Measurements from ENCODE around the gene YKT6. TPM values are rescaled to one million over a fixed set of nuclear protein-coding genes. Genes with fewer than 3 reads are reported as not detected.

Gene YKT6
- total and polyA plus RNA-seq, 11 donors, result 28.5 to 133 (median 46.6) TPM

GRCh38 chr7:44201813-44202212, 1.0 kb downstream of the YKT6 start:
- TF ChIP-seq CTCF (IDR thresholded peaks at IDR 0.05) (no peak), POLR2A (IDR thresholded peaks at IDR 0.05) (no peak)
- peaks cover 0 to 37% (median 28%) of the 10 kb centered on the region in 9 donors for H3K36me3 ChIP-seq
- WGBS, 4 donors, result 30 to 38% (median 32%) methylated on average over 8 of the region's 8 CpGs
- peaks cover 0 to 6% (median 0%) of the 10 kb centered on the region in 9 donors for H3K27me3 ChIP-seq
- peak overlapping the region in 3 of 12 donors; percentile 82 to 87 (median 86) for H3K27ac ChIP-seq
- ATAC-seq (no peak), DNase-seq (peak in 1 of 5 donors; percentile 4)
- no peaks in the 10 kb centered on the region for H3K9me3 ChIP-seq
- H3K4me1 ChIP-seq, result peaks cover 0 to 25% (median 16%) of the 10 kb centered on the region in 12 donors
- intact Hi-C loops (cut with DNase I), result loop anchor here in 6 of 10 donors (5.0 to 10.0 kb wide), 5 partner anchors 63 to 273 kb away; partner anchors contain the start of gene POLM (in 1 of the 6)
- H3K4me3 ChIP-seq, result peak overlapping the region in 11 of 12 donors; percentile 49 to 98 (median 83)

GRCh38 chr7:44206008-44206407, 5.2 kb downstream of the YKT6 start:
- no peaks in the 10 kb centered on the region for H3K27me3 ChIP-seq
- H3K9me3 ChIP-seq, result no peaks in the 10 kb centered on the region
- H3K36me3 ChIP-seq, result peaks cover 0 to 78% (median 70%) of the 10 kb centered on the region in 9 donors
- peaks cover 0 to 25% (median 16%) of the 10 kb centered on the region in 12 donors for H3K4me1 ChIP-seq
- H3K4me3 ChIP-seq, result no peak overlapping the region
- TF ChIP-seq POLR2A (IDR thresholded peaks at IDR 0.05) (no peak), CTCF (IDR thresholded peaks at IDR 0.05) (no peak)
- ATAC-seq (no peak), DNase-seq (no peak)
- H3K27ac ChIP-seq, result no peak overlapping the region
- 93 to 97% (median 95%) methylated on average over 5 of the region's 5 CpGs for WGBS, 4 donors
- intact Hi-C loops (cut with DNase I), result loop anchor here in 2 of 10 donors (10.0 kb wide), 2 partner anchors 59 to 269 kb away; no protein-coding TSS in a partner anchor

- Histone ChIP-seq H3K27me3 (no peaks in the 10 kb centered on the region), H3K36me3 (peaks cover 0 to 98% (median 90%) of the 10 kb centered on the region in 9 donors), H3K27ac (no peak overlapping the region), H3K9me3 (no peaks in the 10 kb centered on the region), H3K4me1 (peaks cover 0 to 12% (median under 1%) of the 10 kb centered on the region in 12 donors), H3K4me3 (no peak overlapping the region)
- 92 to 98% (median 95%) methylated on average over 7 of the region's 7 CpGs for WGBS, 4 donors
- intact Hi-C loops (cut with DNase I), result loop anchor here in 2 of 10 donors (10.0 kb wide), 2 partner anchors 57 to 267 kb away; no protein-coding TSS in a partner anchor
- ATAC-seq (no peak), DNase-seq (no peak)
- TF ChIP-seq POLR2A (IDR thresholded peaks at IDR 0.05) (no peak), CTCF (IDR thresholded peaks at IDR 0.05) (no peak)
Observed at GRCh38 chr7:44208085-44208484, 7.3 kb downstream of the YKT6 start.

- Histone ChIP-seq H3K36me3 (peaks cover 0 to 89% (median 84%) of the 10 kb centered on the region in 9 donors), H3K9me3 (no peaks in the 10 kb centered on the region), H3K27me3 (no peaks in the 10 kb centered on the region), H3K27ac (no peak overlapping the region), H3K4me1 (peaks cover 0 to 3% (median 0%) of the 10 kb centered on the region in 12 donors), H3K4me3 (no peak overlapping the region)
- TF ChIP-seq POLR2A (IDR thresholded peaks at IDR 0.05) (no peak), CTCF (IDR thresholded peaks at IDR 0.05) (no peak)
- 80 to 89% (median 83%) methylated on average over 5 of the region's 5 CpGs for WGBS, 4 donors
- intact Hi-C loops (cut with DNase I), result no loop called here
- DNase-seq, result no peak
- no peak for ATAC-seq
Observed at GRCh38 chr7:44210107-44210506, 9.3 kb downstream of the YKT6 start.
